Measurements from ENCODE around the gene CYS1. TPM values are rescaled to one million over a fixed set of nuclear protein-coding genes. Genes with fewer than 3 reads are reported as not detected.
A peak's percentile ranks its signal among the peaks of the same experiment; 100 is the strongest.

The CYS1 gene
- under 1 TPM; 0.29 to 0.94 TPM for polyA plus RNA-seq

DNA sequence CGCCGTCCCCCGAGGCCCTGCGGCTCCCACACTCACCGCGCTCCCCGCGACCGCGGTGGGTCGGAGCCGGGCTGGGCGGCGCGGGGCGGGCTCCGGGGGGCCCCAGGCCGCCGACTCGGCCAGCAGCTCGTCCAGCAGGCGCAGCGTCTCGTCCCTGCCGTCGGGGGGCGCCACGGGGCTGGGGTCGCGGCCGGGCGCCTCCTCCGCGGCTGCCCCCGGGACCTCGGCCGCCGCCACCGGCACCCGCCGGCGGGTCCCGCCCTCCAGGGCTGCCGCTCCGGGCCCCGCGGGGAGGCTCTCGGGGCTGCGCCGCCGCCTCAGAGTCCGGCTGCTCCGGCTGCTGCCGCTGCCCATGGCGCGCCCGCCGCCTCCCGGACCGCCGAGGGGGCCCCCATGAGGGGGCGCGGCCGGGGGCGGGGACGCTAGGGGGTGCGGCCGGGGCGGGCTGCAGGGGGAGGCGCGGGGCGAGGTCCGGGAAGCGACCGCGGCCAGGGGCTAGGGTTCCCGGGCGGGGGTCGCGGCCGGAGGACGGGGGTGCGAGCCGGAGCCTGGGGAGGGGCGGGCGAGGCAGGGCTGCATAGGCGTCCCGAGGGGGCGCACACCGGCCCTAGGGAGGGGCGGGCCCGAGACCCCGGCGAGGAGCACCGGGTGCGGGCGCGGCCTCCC, at the start of gene CYS1:
Gene CYS1, minus strand, starts transcription at position 542 of the 666 bp plus-strand sequence. Its CDS starts 188 bp downstream, at position 354.
- Histone ChIP-seq H3K4me3 (ENCODE audit: low read depth in 1 of 2, low read length in 2 of 2) (peak within 1 kb of the TSS; percentile 35 to 44), H3K27ac (ENCODE audit: low read depth in 2 of 2, low read length in 1 of 2) (peak within 1 kb of the TSS; percentile 54 to 66), H3K9me3 (ENCODE audit: control insufficient read depth in 2 of 2, insufficient read depth in 1 of 2, low read depth in 1 of 2, low read length in 1 of 2) (no peaks in the 10 kb centered on the region), H3K27me3 (ENCODE audit: control insufficient read depth in 1 of 2, insufficient read depth in 2 of 2, low read length in 2 of 2) (peaks cover 0 to 11% of the 10 kb centered on the region in 2 donors), H3K36me3 (ENCODE audit: control insufficient read depth in 2 of 2, insufficient read depth in 2 of 2, low read length in 1 of 2) (no peaks in the 10 kb centered on the region), H3K4me1 (ENCODE audit: control insufficient read depth in 2 of 2, insufficient read depth in 2 of 2, low read length in 1 of 2) (peaks cover 0 to 5% of the 10 kb centered on the region in 2 donors)
- WGBS, 2 donors, result 1 to 2% methylated on average over 33 to 98 of the region's 98 CpGs

GRCh38 chr2:10129490-10129889, 49.3 kb upstream of the CYS1 start:
- 77 to 78% methylated on average over 3 of the region's 3 CpGs for WGBS, 2 donors
- no peaks in the 10 kb centered on the region for H3K4me1 ChIP-seq (ENCODE audit: control insufficient read depth in 2 of 2, insufficient read depth in 2 of 2, low read length in 1 of 2)

GRCh38 chr2:10128420-10128819, 48.2 kb upstream of the CYS1 start:
- no peaks in the 10 kb centered on the region for H3K4me1 ChIP-seq (ENCODE audit: control insufficient read depth in 2 of 2, insufficient read depth in 2 of 2, low read length in 1 of 2)
- H3K27ac ChIP-seq (ENCODE audit: low read depth in 2 of 2, low read length in 1 of 2), result no peak overlapping the region
- peaks cover 0 to 2% of the 10 kb centered on the region in 2 donors for H3K36me3 ChIP-seq (ENCODE audit: control insufficient read depth in 2 of 2, insufficient read depth in 2 of 2, low read length in 1 of 2)
- H3K27me3 ChIP-seq (ENCODE audit: control insufficient read depth in 1 of 2, insufficient read depth in 2 of 2, low read length in 2 of 2), result no peaks in the 10 kb centered on the region
- no peak overlapping the region for H3K4me3 ChIP-seq (ENCODE audit: low read depth in 1 of 2, low read length in 2 of 2)
- no peaks in the 10 kb centered on the region for H3K9me3 ChIP-seq (ENCODE audit: control insufficient read depth in 2 of 2, insufficient read depth in 1 of 2, low read depth in 1 of 2, low read length in 1 of 2)

More at GRCh38 chr2:10129490-10129889, 49.3 kb upstream of the CYS1 start:
- Histone ChIP-seq H3K4me3 (ENCODE audit: low read depth in 1 of 2, low read length in 2 of 2) (no peak overlapping the region), H3K36me3 (ENCODE audit: control insufficient read depth in 2 of 2, insufficient read depth in 2 of 2, low read length in 1 of 2) (peaks cover 0 to 2% of the 10 kb centered on the region in 2 donors), H3K9me3 (ENCODE audit: control insufficient read depth in 2 of 2, insufficient read depth in 1 of 2, low read depth in 1 of 2, low read length in 1 of 2) (no peaks in the 10 kb centered on the region), H3K27me3 (ENCODE audit: control insufficient read depth in 1 of 2, insufficient read depth in 2 of 2, low read length in 2 of 2) (no peaks in the 10 kb centered on the region), H3K27ac (ENCODE audit: low read depth in 2 of 2, low read length in 1 of 2) (no peak overlapping the region)

GRCh38 chr2:10126632-10127026, 46.4 kb upstream of the CYS1 start:
- H3K4me3 ChIP-seq (ENCODE audit: low read depth in 1 of 2, low read length in 2 of 2), result no peak overlapping the region
- peaks cover 0 to 2% of the 10 kb centered on the region in 2 donors for H3K36me3 ChIP-seq (ENCODE audit: control insufficient read depth in 2 of 2, insufficient read depth in 2 of 2, low read length in 1 of 2)
- peaks cover 0 to 8% of the 10 kb centered on the region in 2 donors for H3K4me1 ChIP-seq (ENCODE audit: control insufficient read depth in 2 of 2, insufficient read depth in 2 of 2, low read length in 1 of 2)
- H3K27me3 ChIP-seq (ENCODE audit: control insufficient read depth in 1 of 2, insufficient read depth in 2 of 2, low read length in 2 of 2), result no peaks in the 10 kb centered on the region
- no peak overlapping the region for H3K27ac ChIP-seq (ENCODE audit: low read depth in 2 of 2, low read length in 1 of 2)
- WGBS, 2 donors, result 52 to 75% methylated on average over 5 of the region's 5 CpGs
- H3K9me3 ChIP-seq (ENCODE audit: control insufficient read depth in 2 of 2, insufficient read depth in 1 of 2, low read depth in 1 of 2, low read length in 1 of 2), result no peaks in the 10 kb centered on the region

DNA sequence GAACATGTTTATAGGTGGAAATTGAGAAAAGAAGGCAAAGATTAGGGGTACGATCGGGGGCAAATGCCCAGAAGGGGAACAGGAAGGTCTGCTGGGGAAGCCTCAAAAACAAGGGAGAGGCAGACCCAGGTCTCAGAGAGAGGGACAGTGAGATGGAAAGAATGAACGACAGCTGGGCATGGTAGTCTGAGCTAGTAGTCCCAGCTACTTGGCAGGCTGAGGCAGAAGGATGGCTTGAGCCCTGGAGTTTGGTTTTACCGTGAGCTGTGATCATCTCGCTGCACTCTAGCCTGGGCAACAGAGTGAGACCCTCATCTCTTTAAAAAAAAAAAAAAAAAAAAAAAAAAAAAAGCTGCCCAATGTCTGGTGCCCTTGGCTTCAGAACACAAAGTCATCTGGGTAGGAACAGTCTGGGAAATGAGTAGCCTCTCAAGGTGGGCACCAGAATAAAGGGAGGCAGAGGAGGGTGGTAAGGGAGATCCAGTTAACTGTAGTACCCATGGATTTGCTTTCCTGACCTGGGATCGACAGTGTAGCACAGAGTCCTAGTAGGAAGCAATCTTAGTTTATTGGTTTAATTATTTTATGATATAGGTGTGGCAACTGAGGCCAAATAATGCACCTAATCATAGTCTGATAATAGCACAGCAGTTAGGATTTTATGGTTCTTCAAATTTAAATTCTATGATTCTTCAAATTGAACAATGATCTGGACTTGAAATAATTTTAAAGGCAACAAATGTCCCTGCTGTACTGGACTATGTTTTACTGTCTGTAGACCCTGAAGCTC, 45.8 kb upstream of the CYS1 start:
- Histone ChIP-seq H3K27ac (ENCODE audit: low read depth in 2 of 2, low read length in 1 of 2) (no peak overlapping the region), H3K27me3 (ENCODE audit: control insufficient read depth in 1 of 2, insufficient read depth in 2 of 2, low read length in 2 of 2) (no peaks in the 10 kb centered on the region)
- 86 to 89% methylated on average over 6 of the region's 6 CpGs for WGBS, 2 donors

DNA sequence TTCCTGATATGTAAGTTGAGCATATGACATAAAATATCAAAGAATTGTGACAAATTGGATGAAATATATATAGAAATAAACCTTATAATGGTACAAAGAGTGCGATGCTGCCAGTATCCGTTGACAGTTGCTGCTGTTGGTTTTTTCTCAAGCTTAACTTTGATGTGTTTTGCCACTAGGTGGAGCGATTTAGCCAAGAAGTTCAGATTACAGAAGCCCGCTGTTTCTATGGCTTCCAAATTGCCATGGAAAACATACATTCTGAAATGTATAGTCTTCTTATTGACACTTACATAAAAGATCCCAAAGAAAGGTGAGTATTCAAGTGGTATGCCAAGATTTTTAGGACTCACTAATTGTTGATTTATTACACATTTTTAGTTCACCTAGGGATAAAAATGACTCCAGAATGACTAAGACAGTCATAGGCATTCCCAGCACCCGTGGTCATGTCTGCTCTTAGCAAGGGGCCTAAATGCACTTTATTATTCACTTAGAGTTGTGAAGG, 44.4 kb upstream of the CYS1 start:
- Histone ChIP-seq H3K4me3 (ENCODE audit: low read depth in 1 of 2, low read length in 2 of 2) (no peak overlapping the region), H3K27ac (ENCODE audit: low read depth in 2 of 2, low read length in 1 of 2) (no peak overlapping the region), H3K4me1 (ENCODE audit: control insufficient read depth in 2 of 2, insufficient read depth in 2 of 2, low read length in 1 of 2) (peaks cover 0 to 8% of the 10 kb centered on the region in 2 donors), H3K27me3 (ENCODE audit: control insufficient read depth in 1 of 2, insufficient read depth in 2 of 2, low read length in 2 of 2) (no peaks in the 10 kb centered on the region), H3K36me3 (ENCODE audit: control insufficient read depth in 2 of 2, insufficient read depth in 2 of 2, low read length in 1 of 2) (peaks cover 0 to 2% of the 10 kb centered on the region in 2 donors), H3K9me3 (ENCODE audit: control insufficient read depth in 2 of 2, insufficient read depth in 1 of 2, low read depth in 1 of 2, low read length in 1 of 2) (no peaks in the 10 kb centered on the region)
- WGBS, 2 donors, result 8 to 14% methylated on average over 5 of the region's 5 CpGs

More for the DNA sequence above, 45.8 kb upstream of the CYS1 start:
- Histone ChIP-seq H3K4me3 (ENCODE audit: low read depth in 1 of 2, low read length in 2 of 2) (no peak overlapping the region), H3K36me3 (ENCODE audit: control insufficient read depth in 2 of 2, insufficient read depth in 2 of 2, low read length in 1 of 2) (peaks cover 0 to 2% of the 10 kb centered on the region in 2 donors), H3K9me3 (ENCODE audit: control insufficient read depth in 2 of 2, insufficient read depth in 1 of 2, low read depth in 1 of 2, low read length in 1 of 2) (no peaks in the 10 kb centered on the region), H3K4me1 (ENCODE audit: control insufficient read depth in 2 of 2, insufficient read depth in 2 of 2, low read length in 1 of 2) (peaks cover 0 to 8% of the 10 kb centered on the region in 2 donors)

DNA sequence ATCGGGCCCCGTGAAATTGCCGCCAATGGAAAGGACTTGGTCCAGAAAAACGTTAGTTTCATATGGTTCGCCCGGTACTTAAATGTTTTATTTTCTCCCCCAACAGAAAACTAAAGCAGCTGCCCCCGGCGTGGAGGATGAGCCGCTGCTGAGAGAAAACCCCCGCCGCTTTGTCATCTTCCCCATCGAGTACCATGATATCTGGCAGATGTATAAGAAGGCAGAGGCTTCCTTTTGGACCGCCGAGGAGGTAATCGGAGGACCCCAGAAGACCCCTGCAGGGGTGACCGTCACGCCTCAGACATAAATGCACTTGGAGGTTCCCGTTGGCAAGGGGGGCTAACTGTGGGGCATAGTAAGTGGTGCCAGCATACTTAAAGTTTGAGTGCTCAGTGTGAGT, 43.1 kb upstream of the CYS1 start:
- H3K27ac ChIP-seq (ENCODE audit: low read depth in 2 of 2, low read length in 1 of 2), result no peak overlapping the region
- H3K36me3 ChIP-seq (ENCODE audit: control insufficient read depth in 2 of 2, insufficient read depth in 2 of 2, low read length in 1 of 2), result no peaks in the 10 kb centered on the region
- H3K4me3 ChIP-seq (ENCODE audit: low read depth in 1 of 2, low read length in 2 of 2), result peak overlapping the region; percentile 54 to 55
- WGBS, 2 donors, result 5 to 13% methylated on average over 18 of the region's 18 CpGs
- peaks cover 0 to 8% of the 10 kb centered on the region in 2 donors for H3K4me1 ChIP-seq (ENCODE audit: control insufficient read depth in 2 of 2, insufficient read depth in 2 of 2, low read length in 1 of 2)
- H3K27me3 ChIP-seq (ENCODE audit: control insufficient read depth in 1 of 2, insufficient read depth in 2 of 2, low read length in 2 of 2), result no peaks in the 10 kb centered on the region
- no peaks in the 10 kb centered on the region for H3K9me3 ChIP-seq (ENCODE audit: control insufficient read depth in 2 of 2, insufficient read depth in 1 of 2, low read depth in 1 of 2, low read length in 1 of 2)

DNA sequence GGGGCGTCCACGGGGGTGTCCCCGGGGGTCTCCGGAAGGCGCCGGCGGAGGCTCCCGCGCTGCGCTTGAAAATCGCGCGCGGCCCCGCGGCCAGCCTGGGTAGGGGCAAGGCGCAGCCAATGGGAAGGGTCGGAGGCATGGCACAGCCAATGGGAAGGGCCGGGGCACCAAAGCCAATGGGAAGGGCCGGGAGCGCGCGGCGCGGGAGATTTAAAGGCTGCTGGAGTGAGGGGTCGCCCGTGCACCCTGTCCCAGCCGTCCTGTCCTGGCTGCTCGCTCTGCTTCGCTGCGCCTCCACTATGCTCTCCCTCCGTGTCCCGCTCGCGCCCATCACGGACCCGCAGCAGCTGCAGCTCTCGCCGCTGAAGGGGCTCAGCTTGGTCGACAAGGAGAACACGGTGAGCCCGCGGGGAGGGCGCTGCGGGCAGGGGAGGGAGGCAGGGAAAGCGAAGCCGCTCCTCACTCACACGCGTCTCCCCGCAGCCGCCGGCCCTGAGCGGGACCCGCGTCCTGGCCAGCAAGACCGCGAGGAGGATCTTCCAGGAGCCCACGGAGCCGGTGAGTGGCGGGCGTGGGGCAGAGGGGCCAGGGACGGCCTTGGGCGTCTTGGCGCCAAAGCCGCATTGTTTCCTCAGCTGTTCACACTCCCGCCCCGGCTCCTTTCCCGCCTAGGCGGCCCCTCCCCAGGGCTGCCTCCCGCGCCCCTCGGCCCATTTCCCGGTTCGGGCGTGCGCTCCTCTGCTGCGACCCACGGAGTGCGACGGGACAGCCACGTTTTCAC, 42.5 kb upstream of the CYS1 start, which contains the start of gene RRM2:
Gene RRM2, plus strand, starts transcription at position 240 of the 781 bp plus-strand sequence. Its CDS starts 60 bp downstream, at position 300.
- no peaks in the 10 kb centered on the region for H3K36me3 ChIP-seq (ENCODE audit: control insufficient read depth in 2 of 2, insufficient read depth in 2 of 2, low read length in 1 of 2)
- H3K27ac ChIP-seq (ENCODE audit: low read depth in 2 of 2, low read length in 1 of 2), result peak within 1 kb of the TSS; percentile 11 to 59
- peak within 1 kb of the TSS; percentile 54 to 55 for H3K4me3 ChIP-seq (ENCODE audit: low read depth in 1 of 2, low read length in 2 of 2)
- no peaks in the 10 kb centered on the region for H3K9me3 ChIP-seq (ENCODE audit: control insufficient read depth in 2 of 2, insufficient read depth in 1 of 2, low read depth in 1 of 2, low read length in 1 of 2)
- no peaks in the 10 kb centered on the region for H3K27me3 ChIP-seq (ENCODE audit: control insufficient read depth in 1 of 2, insufficient read depth in 2 of 2, low read length in 2 of 2)
- WGBS, 2 donors, result 1% methylated on average over 62 to 81 of the region's 81 CpGs
- H3K4me1 ChIP-seq (ENCODE audit: control insufficient read depth in 2 of 2, insufficient read depth in 2 of 2, low read length in 1 of 2), result peaks cover 0 to 8% of the 10 kb centered on the region in 2 donors

Measured in esophagus (tissue), 2 donors.